IMR-90 (cell line): ENCODE data around the gene TNFRSF14. TPM values are rescaled to one million over a fixed set of nuclear protein-coding genes. Genes with fewer than 3 reads are reported as not detected.

ENCODE experiments used
- ATAC-seq: fragments of 200-7000 bp; cut with Tn5 transposase; 2 replicates; pipeline ENCODE4 v1.9.1; 2020; ENCODE audit warnings: low read depth, mild to moderate bottlenecking, moderate library complexity
- BruUV-seq: library from RNA; stranded (reverse); fragments of 400-500 nt; replicated peaks from 2 replicates; lab custom pipeline; 2021; lab: Mats Ljungman, UMichigan
- CTCF ChIA-PET: fragments of 300-600 bp; formaldehyde crosslinking; extraction: SDS; loops from one replicate; lab custom pipeline; 2021; ENCODE audit warnings: antibody characterized with exemption; lab: Yijun Ruan, JAX
- POLR2A ChIA-PET: fragments of 300-600 bp; sonication (Branson Sonifier 250); formaldehyde crosslinking; loops from one replicate; lab custom pipeline; 2022; ENCODE audit warnings: antibody characterized with exemption; ENCODE audit not compliant: unreplicated experiment; lab: Charles Lee
- DNase-seq: peaks from one replicate; pipeline ENCODE4 v3.0.0; 2013
- H2AFZ ChIP-seq: replicated peaks from 2 replicates; pipeline ENCODE3; 2013; ENCODE audit warnings: low read length, mild to moderate bottlenecking; ENCODE audit not compliant: poor library complexity
- H2AK5ac ChIP-seq: 2 replicates; pipeline ENCODE4 v1.6.1; 2013; ENCODE audit warnings: low read depth, low read length, inconsistent platforms
- H2AK9ac ChIP-seq: replicated peaks from 2 replicates; pipeline ENCODE3; 2013; ENCODE audit warnings: mild to moderate bottlenecking, low read depth, low read length, moderate library complexity; ENCODE audit not compliant: poor library complexity
- H2BK120ac ChIP-seq: 2 replicates; pipeline ENCODE4 v1.6.1; 2013; ENCODE audit warnings: low read depth, low read length, inconsistent platforms
- H2BK15ac ChIP-seq: 3 replicates; pipeline ENCODE4 v1.6.1; 2013; ENCODE audit warnings: low read depth, low read length, inconsistent platforms
- H2BK20ac ChIP-seq: 2 replicates; pipeline ENCODE4 v1.6.1; 2013; ENCODE audit warnings: low read depth, mild to moderate bottlenecking, inconsistent platforms, low read length, moderate library complexity
- H2BK5ac ChIP-seq: 2 replicates; pipeline ENCODE4 v1.6.1; 2013; ENCODE audit warnings: mild to moderate bottlenecking, low read depth, low read length, inconsistent platforms; ENCODE audit not compliant: poor library complexity, severe bottlenecking
- H3K14ac ChIP-seq: replicated peaks from 2 replicates; pipeline ENCODE4 v1.6.1; 2013; ENCODE audit warnings: low read depth, low read length, inconsistent platforms
- H3K18ac ChIP-seq: 2 replicates; pipeline ENCODE4 v1.6.1; 2013; ENCODE audit warnings: low read depth, low read length, control low read depth
- H3K23ac ChIP-seq: 2 replicates; pipeline ENCODE4 v1.6.1; 2013; ENCODE audit warnings: low read depth, low read length, inconsistent platforms
- H3K27ac ChIP-seq: 2 replicates; pipeline ENCODE4 v1.5.1; 2013; ENCODE audit warnings: mild to moderate bottlenecking, control low read depth, low read length; ENCODE audit not compliant: insufficient read depth
- H3K27me3 ChIP-seq: 2 replicates; pipeline ENCODE4 v1.6.1; 2013; ENCODE audit warnings: low read length; ENCODE audit not compliant: control insufficient read depth, insufficient read depth
- H3K36me3 ChIP-seq: 2 replicates; pipeline ENCODE4 v1.6.1; 2013; ENCODE audit warnings: low read length, mixed read lengths; ENCODE audit not compliant: control insufficient read depth, insufficient read depth
- H3K4ac ChIP-seq: 2 replicates; pipeline ENCODE4 v1.6.1; 2013; ENCODE audit warnings: low read depth, low read length, inconsistent platforms
- H3K4me1 ChIP-seq: 2 replicates; pipeline ENCODE4 v1.6.1; 2013; ENCODE audit warnings: low read length, mixed read lengths; ENCODE audit not compliant: control insufficient read depth, insufficient read depth
- H3K4me2 ChIP-seq: 2 replicates; pipeline ENCODE4 v1.6.1; 2013; ENCODE audit warnings: low read depth, mild to moderate bottlenecking, control low read depth, low read length, moderate library complexity
- H3K4me3 ChIP-seq: 2 replicates; pipeline ENCODE4 v1.5.1; 2013; ENCODE audit warnings: low read depth, mild to moderate bottlenecking, control low read depth, low read length, moderate library complexity; ENCODE audit not compliant: insufficient read depth
- H3K56ac ChIP-seq: 2 replicates; pipeline ENCODE4 v1.6.1; 2013; ENCODE audit warnings: low read length, inconsistent platforms; ENCODE audit not compliant: insufficient read depth; ENCODE audit errors: extremely low read depth
- H3K79me1 ChIP-seq, 2 experiments: 2 replicates each; pipeline ENCODE4 v1.6.1; 2013; ENCODE audit warnings: low read length in 2 of 2, inconsistent platforms in 1 of 2, low read depth in 1 of 2
- H3K9ac ChIP-seq: 2 replicates; pipeline ENCODE4 v1.6.1; 2013; ENCODE audit warnings: low read depth, low read length, control low read depth
- H3K9me1 ChIP-seq: 2 replicates; pipeline ENCODE4 v1.6.1; 2013; ENCODE audit warnings: low read length, inconsistent platforms; ENCODE audit not compliant: insufficient read depth
- H3K9me3 ChIP-seq: 2 replicates; pipeline ENCODE4 v1.6.1; 2013; ENCODE audit warnings: low read length; ENCODE audit not compliant: control insufficient read depth, insufficient read depth
- H4K20me1 ChIP-seq: 2 replicates; pipeline ENCODE4 v1.6.1; 2013; ENCODE audit warnings: low read length, inconsistent platforms; ENCODE audit not compliant: insufficient read depth
- H4K5ac ChIP-seq: 2 replicates; pipeline ENCODE4 v1.6.1; 2013; ENCODE audit warnings: mild to moderate bottlenecking, low read depth, low read length, control low read depth
- H4K8ac ChIP-seq, 2 experiments: 2 replicates each; pipeline ENCODE4 v1.6.1; 2013; ENCODE audit warnings: low read depth in 2 of 2, low read length in 2 of 2, control low read depth in 1 of 2, inconsistent platforms in 1 of 2
- H4K91ac ChIP-seq: 2 replicates; pipeline ENCODE4 v1.6.1; 2013; ENCODE audit warnings: low read depth, low read length, inconsistent platforms; ENCODE audit not compliant: insufficient read depth
- BHLHE40 ChIP-seq: fragments of 150-350 bp; IDR thresholded peaks from 2 replicates; pipeline ENCODE4 v1.6.1; 2016; ENCODE audit warnings: mild to moderate bottlenecking, low read depth, low read length
- CEBPB ChIP-seq: IDR thresholded peaks from 2 replicates; pipeline ENCODE4 v1.6.1; 2012; ENCODE audit warnings: low read depth, low read length, improper control_type of control experiment
- MAFK ChIP-seq: IDR thresholded peaks from 2 replicates; pipeline ENCODE4 v1.6.1; 2012; ENCODE audit warnings: low read depth, low read length, improper control_type of control experiment
- MAZ ChIP-seq: IDR thresholded peaks from 2 replicates; pipeline ENCODE4 v1.6.1; 2012; ENCODE audit warnings: low read depth, mild to moderate bottlenecking, low read length, improper control_type of control experiment, moderate library complexity, borderline replicate concordance
- POLR2A ChIP-seq: IDR thresholded peaks from 2 replicates; pipeline ENCODE4 v1.6.1; 2012; ENCODE audit warnings: mild to moderate bottlenecking, low read depth, low read length
- RAD21 ChIP-seq: IDR thresholded peaks from 2 replicates; pipeline ENCODE4 v1.6.1; 2012; ENCODE audit warnings: low read length, improper control_type of control experiment
- RCOR1 ChIP-seq: IDR thresholded peaks from 2 replicates; pipeline ENCODE4 v1.6.1; 2012; ENCODE audit warnings: mild to moderate bottlenecking, low read length, improper control_type of control experiment; ENCODE audit not compliant: insufficient replicate concordance
- RFX5 ChIP-seq: IDR thresholded peaks from 2 replicates; pipeline ENCODE4 v1.8.0; 2012; ENCODE audit warnings: low read depth, mild to moderate bottlenecking, low read length, moderate library complexity
- SMC3 ChIP-seq: fragments of 150-350 bp; IDR thresholded peaks from 2 replicates; pipeline ENCODE4 v1.6.1; 2016; ENCODE audit warnings: low read depth, mild to moderate bottlenecking, antibody characterized with exemption, low read length, moderate library complexity
- WGBS, 2 experiments: methylation state at CpG; one replicate each; pipeline versions ENCODE4 v1.1.5 to v1.1.7; 2013; ENCODE audit warnings: missing lambda C conversion rate in 2 of 2; ENCODE audit not compliant: insufficient read length in 1 of 2; ENCODE audit errors: extremely low coverage in 2 of 2; 5-methylcytosine and 5-hydroxymethylcytosine counted together
- dilution Hi-C: fragments of 300-500 bp; cut with HindIII; formaldehyde crosslinking; loops from one replicate; pipeline ENCODE4 v1.14.3; 2018; ENCODE audit warnings: low sequenced_read_pairs; ENCODE audit not compliant: unreplicated experiment
- in situ Hi-C: fragments of 300-500 bp; cut with MboI; formaldehyde crosslinking; loops from 3 replicates; pipeline ENCODE4 v1.14.3; 2019; ENCODE audit warnings: low sequenced_read_pairs, inconsistent platforms, mixed read lengths
- intact Hi-C: fragments of 100-400 bp; cut with micrococcal nuclease; formaldehyde crosslinking; loops from 2 replicates; pipeline ENCODE4 v1.10.0; 2022
- polyA plus RNA-seq, 3 experiments: library from polyadenylated mRNA; depleted of rRNA; stranded (reverse); fragments of >200 nt; gene quantifications; 2 replicates each; pipeline ENCODE4 v1.2.3, GENCODE V29; 2012; ENCODE audit warnings: low replicate concordance in 1 of 3
- total RNA-seq: library from RNA; depleted of rRNA; stranded (reverse); fragments of >200 nt; gene quantifications from 2 replicates; pipeline ENCODE4 v1.2.3, GENCODE V29; 2012
- TF ChIP-seq, protein P1 (sequence below): fragments of 150-350 bp; IDR thresholded peaks from 2 replicates; pipeline ENCODE4 v1.6.1; 2016; ENCODE audit warnings: low read depth, mild to moderate bottlenecking, low read length, moderate library complexity, borderline replicate concordance
- TF ChIP-seq, protein P2 (sequence below): fragments of 150-350 bp; IDR thresholded peaks from 2 replicates; pipeline ENCODE4 v1.6.1; 2017; ENCODE audit warnings: mild to moderate bottlenecking, antibody characterized with exemption, low read length, low read depth

Gene TNFRSF14
- total and polyA plus RNA-seq, 2 of the 4 experiments (the other 2 are of a cell fraction), result 1.3 to 4.2 TPM

DNA sequence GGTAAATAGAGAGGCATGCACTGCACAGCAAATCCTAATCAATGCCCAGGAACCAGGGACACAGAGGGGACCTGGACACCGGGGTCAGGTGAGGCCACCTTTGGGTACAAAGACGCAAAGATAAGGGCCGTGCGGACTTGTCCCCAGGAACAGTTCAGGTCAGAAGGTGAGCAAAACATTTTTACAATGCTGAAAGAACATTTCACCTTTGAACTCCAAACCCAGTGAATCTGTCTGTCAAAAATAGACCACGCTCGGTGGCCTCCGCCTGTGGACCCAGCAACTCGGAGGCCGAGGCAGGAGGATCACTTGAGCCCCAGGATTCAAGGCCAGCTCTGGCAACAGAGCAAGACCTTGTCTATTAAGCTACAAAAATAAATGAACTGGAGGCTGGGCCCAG lies 15.2 kb downstream of the TNFRSF14 start:
- Histone ChIP-seq H4K8ac (no peak overlapping the region), H3K4ac (no peak overlapping the region), H3K9me3 (peaks cover 3% of the 10 kb centered on the region), H4K5ac (no peak overlapping the region), H3K79me1 (no peaks in the 10 kb centered on the region), H2BK20ac (no peak overlapping the region), H4K91ac (no peak overlapping the region), H2AFZ (no peak overlapping the region), H3K27me3 (peaks cover 28% of the 10 kb centered on the region), H2BK15ac (no peak overlapping the region), H3K9ac (no peak overlapping the region), H3K9me1 (no peaks in the 10 kb centered on the region), H3K36me3 (no peaks in the 10 kb centered on the region), H2AK5ac (no peak overlapping the region), H3K4me3 (no peak overlapping the region), H3K4me2 (no peak overlapping the region), H3K23ac (no peak overlapping the region), H2AK9ac (no peak overlapping the region), H3K14ac (no peak overlapping the region), H3K4me1 (no peaks in the 10 kb centered on the region), H3K56ac (no peak overlapping the region), H2BK5ac (no peak overlapping the region), H3K27ac (no peak overlapping the region), H4K20me1 (no peaks in the 10 kb centered on the region), H2BK120ac (no peak overlapping the region), H3K18ac (no peak overlapping the region)
- ChIA-PET CTCF (no interaction called here), POLR2A (interaction anchor here (0.6 kb wide), 1 partner anchor 23 kb away, joined by 4 read pairs; no protein-coding TSS in a partner anchor)
- in situ Hi-C loops (no loop called here), intact Hi-C loops (no loop called here), dilution Hi-C loops (no loop called here)
- TF ChIP-seq RAD21 (no peak), RCOR1 (no peak), RFX5 (no peak), BHLHE40 (no peak), CEBPB (no peak), MAZ (no peak), POLR2A (no peak), SMC3 (no peak), MAFK (no peak)
- TF ChIP-seq, protein P1, sequence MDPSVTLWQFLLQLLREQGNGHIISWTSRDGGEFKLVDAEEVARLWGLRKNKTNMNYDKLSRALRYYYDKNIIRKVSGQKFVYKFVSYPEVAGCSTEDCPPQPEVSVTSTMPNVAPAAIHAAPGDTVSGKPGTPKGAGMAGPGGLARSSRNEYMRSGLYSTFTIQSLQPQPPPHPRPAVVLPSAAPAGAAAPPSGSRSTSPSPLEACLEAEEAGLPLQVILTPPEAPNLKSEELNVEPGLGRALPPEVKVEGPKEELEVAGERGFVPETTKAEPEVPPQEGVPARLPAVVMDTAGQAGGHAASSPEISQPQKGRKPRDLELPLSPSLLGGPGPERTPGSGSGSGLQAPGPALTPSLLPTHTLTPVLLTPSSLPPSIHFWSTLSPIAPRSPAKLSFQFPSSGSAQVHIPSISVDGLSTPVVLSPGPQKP, result no peak
- TF ChIP-seq, protein P2, sequence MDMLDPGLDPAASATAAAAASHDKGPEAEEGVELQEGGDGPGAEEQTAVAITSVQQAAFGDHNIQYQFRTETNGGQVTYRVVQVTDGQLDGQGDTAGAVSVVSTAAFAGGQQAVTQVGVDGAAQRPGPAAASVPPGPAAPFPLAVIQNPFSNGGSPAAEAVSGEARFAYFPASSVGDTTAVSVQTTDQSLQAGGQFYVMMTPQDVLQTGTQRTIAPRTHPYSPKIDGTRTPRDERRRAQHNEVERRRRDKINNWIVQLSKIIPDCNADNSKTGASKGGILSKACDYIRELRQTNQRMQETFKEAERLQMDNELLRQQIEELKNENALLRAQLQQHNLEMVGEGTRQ, result no peak
- WGBS, 2 experiments, result no CpG with 5 or more reads among the region's 9 CpGs
- ATAC-seq, result no peak
- no TSS peak for BruUV-seq
- no peak for DNase-seq
